Caco-2 (cell line): ENCODE data around the gene SHB. TPM values are rescaled to one million over a fixed set of nuclear protein-coding genes. Genes with fewer than 3 reads are reported as not detected.
A peak's percentile ranks its signal among the peaks of the same experiment; 100 is the strongest.

Experiments used
- BruUV-seq: library from RNA; stranded (reverse); fragments of 400-500 nt; replicated peaks from 2 replicates; lab custom pipeline; 2021; lab: Mats Ljungman, UMichigan
- CTCF ChIA-PET: fragments of 300-600 bp; sonication (Branson Sonifier 250); formaldehyde crosslinking; loops from one replicate; lab custom pipeline; 2022; ENCODE audit warnings: antibody characterized with exemption; lab: Charles Lee
- POLR2A ChIA-PET: fragments of 300-600 bp; sonication (Branson Sonifier 250); formaldehyde crosslinking; loops from one replicate; lab custom pipeline; 2022; ENCODE audit warnings: antibody characterized with exemption; lab: Charles Lee
- DNase-seq, 2 experiments: peaks; one replicate each; pipeline versions ENCODE4 v3.0.0 to v3.0.0-alpha.2; 2020 to 2022
- H3K27me3 ChIP-seq: replicated peaks from 2 replicates; pipeline ENCODE4 v1.6.0; 2011; ENCODE audit warnings: low read length; ENCODE audit not compliant: control insufficient read depth, insufficient read depth
- H3K36me3 ChIP-seq: 2 replicates; pipeline ENCODE4 v1.5.1; 2011; ENCODE audit warnings: low read length; ENCODE audit not compliant: control insufficient read depth, insufficient read depth
- H3K4me1 ChIP-seq: fragments of 250-450 bp; sonication (Bioruptor Pico); 2 replicates; pipeline ENCODE4 v1.5.1; 2020; ENCODE audit warnings: mild to moderate bottlenecking
- H3K4me3 ChIP-seq: 2 replicates; pipeline ENCODE4 v1.5.1; 2011; ENCODE audit warnings: low read depth, mild to moderate bottlenecking, control low read depth, low read length
- H3K9me3 ChIP-seq: fragments of 250-450 bp; sonication (Bioruptor Pico); 2 replicates; pipeline ENCODE4 v1.5.1; 2020; ENCODE audit warnings: mild to moderate bottlenecking, moderate library complexity
- H3K27ac Mint-ChIP-seq: one replicate; pipeline ENCODE4 v1.8.0; 2022; ENCODE audit warnings: mixed read lengths; ENCODE audit not compliant: unreplicated experiment
- H3K27me3 Mint-ChIP-seq: one replicate; pipeline ENCODE4 v1.8.0; 2022; ENCODE audit warnings: mixed read lengths; ENCODE audit not compliant: insufficient read depth, unreplicated experiment
- H3K36me3 Mint-ChIP-seq: one replicate; pipeline ENCODE4 v1.8.0; 2022; ENCODE audit warnings: mild to moderate bottlenecking, mixed read lengths; ENCODE audit not compliant: insufficient read depth, unreplicated experiment
- H3K4me1 Mint-ChIP-seq: one replicate; pipeline ENCODE4 v1.8.0; 2022; ENCODE audit warnings: low read depth, mixed read lengths; ENCODE audit not compliant: unreplicated experiment
- H3K4me3 Mint-ChIP-seq: one replicate; pipeline ENCODE4 v1.8.0; 2022; ENCODE audit warnings: mild to moderate bottlenecking, moderate library complexity, mixed read lengths; ENCODE audit not compliant: unreplicated experiment
- H3K9me3 Mint-ChIP-seq: one replicate; pipeline ENCODE4 v1.8.0; 2022; ENCODE audit warnings: mixed read lengths; ENCODE audit not compliant: unreplicated experiment
- CTCF ChIP-seq, 2 experiments: fragments of 200-600 bp in 1 of 2; IDR thresholded peaks; 1 replicate in 1 of 2; 2 replicates in 1 of 2; pipeline versions ENCODE4 v1.5.1 to v1.8.0; 2011 to 2022; ENCODE audit warnings: antibody characterized with exemption in 1 of 2, control low read depth in 1 of 2, inconsistent platforms in 1 of 2, low read depth in 1 of 2, low read length in 1 of 2, mild to moderate bottlenecking in 1 of 2, moderate library complexity in 1 of 2; ENCODE audit not compliant: insufficient read depth in 1 of 2, severe bottlenecking in 1 of 2, unreplicated experiment in 1 of 2
- intact Hi-C: fragments of 100-400 bp; cut with micrococcal nuclease; formaldehyde crosslinking; loops from one replicate; pipeline ENCODE4 v1.10.0; 2022; ENCODE audit not compliant: unreplicated experiment
- total RNA-seq: library from RNA; stranded (reverse); gene quantifications from 2 replicates; pipeline ENCODE4 v1.2.3, GENCODE V29; 2022

Gene SHB
- total RNA-seq, 1 experiment from 2014 or later, result 18.3 TPM

GRCh38 chr9:37908698-37909186, 160.3 kb downstream of the SHB start:
- no peaks in the 10 kb centered on the region for H3K9me3 Mint-ChIP-seq
- POLR2A ChIA-PET, result interaction anchor here (0.5 to 1.0 kb wide), 2 partner anchors 35 to 44 kb away, joined by 3 read pairs; no protein-coding TSS in a partner anchor
- peaks cover 19% of the 10 kb centered on the region for H3K36me3 Mint-ChIP-seq
- peak overlapping the region; percentile 85 for H3K27ac Mint-ChIP-seq
- BruUV-seq, result no TSS peak
- H3K27me3 Mint-ChIP-seq, result no peaks in the 10 kb centered on the region
- H3K4me3 Mint-ChIP-seq, result peak overlapping the region; percentile 57
- no peaks in the 10 kb centered on the region for H3K36me3 ChIP-seq
- no peak overlapping the region for H3K4me3 ChIP-seq
- H3K4me1 Mint-ChIP-seq, result peaks cover 28% of the 10 kb centered on the region
- CTCF ChIA-PET, result interaction anchor here (0.6 to 1.2 kb wide), 4 partner anchors 32 to 1371 kb away, joined by 3 to 5 read pairs (median 4); no protein-coding TSS in a partner anchor
- intact Hi-C loops, result loop anchor here (10.0 kb wide), 2 partner anchors 124 to 164 kb away; partner anchors contain the start of gene EXOSC3
- no peak for TF ChIP-seq CTCF (IDR thresholded peaks at IDR 0.05; ENCODE audit: insufficient read depth in 1 of 2, low read depth in 1 of 2, low read length in 1 of 2, severe bottlenecking in 1 of 2, unreplicated experiment in 1 of 2)
- H3K4me1 ChIP-seq, result peaks cover 22% of the 10 kb centered on the region
- no peaks in the 10 kb centered on the region for H3K27me3 ChIP-seq
- peak; percentile 62 to 68 for DNase-seq
- no peaks in the 10 kb centered on the region for H3K9me3 ChIP-seq

- Histone ChIP-seq H3K4me1 (peaks cover 22% of the 10 kb centered on the region), H3K36me3 (no peaks in the 10 kb centered on the region), H3K4me3 (no peak overlapping the region), H3K27me3 (no peaks in the 10 kb centered on the region), H3K9me3 (no peaks in the 10 kb centered on the region)
- peaks cover 18% of the 10 kb centered on the region for H3K36me3 Mint-ChIP-seq
- no TSS peak for BruUV-seq
- intact Hi-C loops, result loop anchor here (10.0 kb wide), 2 partner anchors 123 to 163 kb away; partner anchors contain the start of gene EXOSC3
- no peak for DNase-seq
- no peaks in the 10 kb centered on the region for H3K27me3 Mint-ChIP-seq
- peaks cover 24% of the 10 kb centered on the region for H3K4me1 Mint-ChIP-seq
- peak overlapping the region; percentile 57 for H3K4me3 Mint-ChIP-seq
- CTCF ChIA-PET, result interaction anchor here (0.6 to 1.2 kb wide), 4 partner anchors 33 to 1370 kb away, joined by 3 to 5 read pairs (median 4); no protein-coding TSS in a partner anchor
- no peak for TF ChIP-seq CTCF (IDR thresholded peaks at IDR 0.05; ENCODE audit: insufficient read depth in 1 of 2, low read depth in 1 of 2, low read length in 1 of 2, severe bottlenecking in 1 of 2, unreplicated experiment in 1 of 2)
- H3K27ac Mint-ChIP-seq, result peak overlapping the region; percentile 85
- POLR2A ChIA-PET, result interaction anchor here (1.0 kb wide), 1 partner anchor 35 kb away, joined by 3 read pairs; no protein-coding TSS in a partner anchor
- no peaks in the 10 kb centered on the region for H3K9me3 Mint-ChIP-seq
These were observed 160.7 kb downstream of the SHB start for GRCh38 chr9:37908283-37908682.

- peaks cover 15% of the 10 kb centered on the region for H3K36me3 Mint-ChIP-seq
- POLR2A ChIA-PET, result no interaction called here
- BruUV-seq, result no TSS peak
These were observed 162.5 kb downstream of the SHB start for GRCh38 chr9:37906312-37907239.

More at GRCh38 chr9:37906312-37907239, 162.5 kb downstream of the SHB start:
- Histone ChIP-seq H3K36me3 (no peaks in the 10 kb centered on the region), H3K9me3 (no peaks in the 10 kb centered on the region), H3K27me3 (no peaks in the 10 kb centered on the region), H3K4me1 (peaks cover 31% of the 10 kb centered on the region), H3K4me3 (no peak overlapping the region)
- intact Hi-C loops, result loop anchor here (10.0 kb wide), 2 partner anchors 122 to 162 kb away; partner anchors contain the start of gene EXOSC3
- H3K27me3 Mint-ChIP-seq, result no peaks in the 10 kb centered on the region
- peak overlapping the region; percentile 30 for H3K27ac Mint-ChIP-seq
- DNase-seq, result no peak
- CTCF ChIA-PET, result no interaction called here
- H3K9me3 Mint-ChIP-seq, result no peaks in the 10 kb centered on the region
- H3K4me1 Mint-ChIP-seq, result peaks cover 22% of the 10 kb centered on the region
- peak overlapping the region; percentile 22 for H3K4me3 Mint-ChIP-seq
- TF ChIP-seq CTCF (IDR thresholded peaks at IDR 0.05; ENCODE audit: insufficient read depth in 1 of 2, low read depth in 1 of 2, low read length in 1 of 2, severe bottlenecking in 1 of 2, unreplicated experiment in 1 of 2), result no peak
